HUDEP-2 (cell line): ENCODE results near the gene EPHB1.

Experiments
- DNase-seq, 76 experiments: peaks; one replicate each; lab custom pipeline; 2025; ENCODE audit not compliant: unreplicated experiment in 76 of 76; lab: John Stamatoyannopoulos, UW

EPHB1 gene

DNA sequence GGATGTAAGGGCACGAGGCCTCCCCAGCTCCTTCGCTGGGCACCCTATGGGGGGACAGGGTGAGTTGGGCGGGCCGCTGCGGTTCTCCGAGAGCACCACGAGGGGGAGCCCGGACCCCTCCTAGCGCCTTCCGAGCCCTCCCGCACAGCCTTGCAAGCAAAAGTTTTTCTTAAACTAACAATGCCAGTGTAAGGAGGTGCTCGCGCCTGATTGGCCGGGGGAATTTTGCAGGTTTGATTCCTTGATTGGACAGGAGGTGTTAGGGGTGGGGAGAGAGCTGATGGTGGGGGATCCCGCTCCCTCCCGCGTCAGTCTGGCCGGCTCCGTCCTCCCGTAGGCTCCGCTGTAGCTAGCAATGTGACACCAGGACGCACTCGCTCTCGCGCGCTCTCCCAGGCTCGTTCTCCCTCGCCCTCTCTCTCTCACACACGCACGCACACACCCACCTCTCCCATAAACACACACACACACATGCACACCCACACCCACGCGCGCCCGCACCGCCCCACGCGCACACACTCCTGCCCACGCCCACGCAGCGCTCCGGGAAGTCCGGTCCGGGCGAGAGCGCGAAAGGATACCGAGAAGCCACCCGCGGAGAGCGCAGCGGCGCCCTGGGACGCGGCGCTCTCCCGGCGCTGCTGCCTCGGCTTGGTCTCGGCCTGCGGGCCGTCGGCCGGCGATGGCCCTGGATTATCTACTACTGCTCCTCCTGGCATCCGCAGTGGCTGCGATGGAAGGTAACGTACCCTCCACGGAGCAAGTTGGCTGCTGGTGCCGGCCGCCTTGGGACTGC lies at the start of gene EPHB1:
Gene EPHB1, plus strand, starts transcription at position 311 of the 796 bp plus-strand sequence.
- peak in 55 of 76 experiments; percentile 2 to 66 (median 38) for DNase-seq

DNA sequence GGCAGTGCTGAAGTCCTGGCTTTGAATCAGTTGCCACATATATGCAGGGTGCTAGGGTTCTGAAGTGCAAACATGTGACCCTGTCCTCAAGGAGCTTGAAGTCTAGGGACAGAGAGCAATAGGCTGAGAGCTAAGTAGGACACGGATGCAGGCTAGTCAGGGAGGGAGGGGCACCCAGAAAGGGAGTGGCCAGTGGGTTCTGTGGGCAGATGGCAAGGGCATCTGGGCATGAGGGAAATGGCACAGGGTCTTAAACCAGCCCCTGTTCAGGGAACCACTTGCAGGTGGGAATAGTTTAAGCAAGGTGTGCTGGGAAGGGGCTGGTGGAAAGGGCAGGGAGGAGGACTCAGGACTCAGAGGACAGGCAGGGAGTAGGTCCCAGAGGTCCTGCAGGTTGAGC lies 46.4 kb upstream of the EPHB1 start:
- DNase-seq = no peak

DNA sequence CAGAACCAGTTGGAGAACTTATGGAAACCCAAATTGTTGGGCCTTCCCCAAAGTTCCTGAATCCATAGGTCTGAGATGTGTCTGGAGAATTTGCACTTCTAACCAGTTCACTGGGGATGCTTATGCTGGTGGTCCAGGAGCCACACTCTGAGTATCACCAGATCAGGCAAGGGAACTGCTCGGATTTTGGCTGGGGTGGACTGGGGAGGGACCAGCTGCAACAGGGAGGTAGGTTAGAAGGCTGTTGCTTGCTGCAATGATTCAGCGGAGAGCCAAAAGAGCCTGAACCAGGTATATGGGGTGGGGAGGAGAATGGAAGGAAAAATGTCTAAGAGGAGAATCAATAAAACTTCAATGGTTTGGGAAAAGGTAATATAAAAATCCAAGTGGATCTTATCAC lies 45.9 kb upstream of the EPHB1 start:
- no peak for DNase-seq

DNA sequence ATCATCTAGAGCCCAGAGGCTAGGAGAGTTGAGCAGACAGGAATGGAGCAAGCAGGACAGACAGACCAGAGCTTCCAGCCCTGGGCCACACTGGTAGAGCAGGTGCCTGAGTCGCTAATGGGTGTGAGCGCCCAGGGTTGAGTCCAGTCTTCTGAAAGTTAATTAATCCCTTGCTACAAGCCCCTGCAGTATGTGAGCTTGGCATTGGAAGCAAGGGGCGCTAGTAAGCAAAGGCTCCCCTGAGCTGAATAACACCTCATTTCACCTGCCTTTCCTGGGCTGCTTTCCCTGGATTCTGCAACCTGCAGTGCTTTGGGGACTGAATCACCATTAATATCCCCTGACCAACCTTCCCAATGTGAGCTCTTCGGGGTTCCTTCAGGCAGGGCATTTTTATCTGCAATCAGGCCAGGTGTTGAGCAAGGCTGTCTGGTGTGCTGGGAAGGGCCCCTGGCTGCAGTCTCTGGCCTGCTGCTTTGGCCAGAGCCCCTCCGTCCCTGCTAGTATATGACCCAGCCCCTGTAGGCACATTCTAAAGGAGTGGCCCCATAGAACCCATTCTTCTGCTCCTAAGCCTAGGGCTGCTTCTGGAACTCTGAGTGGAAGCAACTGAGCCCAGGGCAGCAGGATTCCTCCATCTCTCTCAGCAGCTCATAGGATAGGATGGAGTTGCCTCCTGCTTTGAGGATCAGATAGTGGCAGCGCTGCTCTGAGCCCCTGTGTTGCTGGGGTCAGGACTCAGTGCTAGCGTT lies 45.1 kb upstream of the EPHB1 start:
- no peak for DNase-seq

DNA sequence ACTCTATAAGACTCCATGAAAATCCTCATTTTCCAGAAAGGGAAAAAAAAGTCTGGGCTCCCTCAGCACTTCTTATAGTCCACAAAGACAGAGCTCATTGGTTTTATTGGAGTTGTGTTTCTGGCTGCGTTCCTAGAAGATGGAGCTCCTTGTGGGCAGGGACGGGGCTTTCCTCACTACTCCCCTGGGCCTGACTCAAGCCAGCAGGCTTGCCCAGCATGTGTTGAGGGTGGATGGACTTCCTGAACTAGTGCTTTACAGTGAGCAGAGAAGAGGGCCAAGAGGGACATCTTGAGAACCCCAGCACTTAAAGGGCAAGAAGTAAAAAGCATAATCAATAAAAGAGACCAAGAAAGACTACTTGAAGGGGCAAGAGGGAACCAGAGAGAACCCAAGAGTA lies 43.2 kb upstream of the EPHB1 start:
- DNase-seq = no peak

DNA sequence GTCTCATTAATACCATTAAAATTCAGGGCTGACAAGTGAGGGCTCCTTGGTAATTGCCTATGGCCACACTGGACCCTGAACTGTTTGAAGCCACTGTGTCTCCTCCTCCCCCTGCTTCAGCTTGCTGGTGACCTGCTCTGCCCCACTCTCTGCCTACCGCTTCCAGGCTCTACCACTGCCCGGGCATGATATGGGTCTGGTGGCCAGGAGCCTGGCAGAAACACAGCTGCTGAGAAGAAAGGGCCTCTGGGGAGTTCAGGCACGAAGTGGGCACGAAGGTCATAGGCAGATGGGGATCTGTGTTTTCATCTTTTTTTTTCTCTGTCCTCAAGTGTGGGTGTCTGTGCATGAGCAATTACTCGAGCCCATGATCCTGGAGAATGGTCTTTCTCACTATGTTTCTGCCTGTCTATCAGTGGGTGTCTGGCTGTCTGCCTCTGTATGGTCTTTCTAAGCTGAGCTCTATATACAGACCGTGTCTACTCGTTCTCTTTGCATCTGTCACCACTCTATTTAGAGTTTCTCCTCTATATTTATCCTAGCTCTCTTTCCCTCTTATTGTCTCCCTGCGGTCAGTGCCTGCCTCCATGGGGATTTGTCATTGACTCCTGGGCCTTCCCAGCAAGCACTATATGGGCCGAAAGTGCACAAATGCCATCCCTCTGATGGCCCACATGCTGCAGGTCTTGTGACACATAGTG lies 42.1 kb upstream of the EPHB1 start:
- no peak for DNase-seq

DNA sequence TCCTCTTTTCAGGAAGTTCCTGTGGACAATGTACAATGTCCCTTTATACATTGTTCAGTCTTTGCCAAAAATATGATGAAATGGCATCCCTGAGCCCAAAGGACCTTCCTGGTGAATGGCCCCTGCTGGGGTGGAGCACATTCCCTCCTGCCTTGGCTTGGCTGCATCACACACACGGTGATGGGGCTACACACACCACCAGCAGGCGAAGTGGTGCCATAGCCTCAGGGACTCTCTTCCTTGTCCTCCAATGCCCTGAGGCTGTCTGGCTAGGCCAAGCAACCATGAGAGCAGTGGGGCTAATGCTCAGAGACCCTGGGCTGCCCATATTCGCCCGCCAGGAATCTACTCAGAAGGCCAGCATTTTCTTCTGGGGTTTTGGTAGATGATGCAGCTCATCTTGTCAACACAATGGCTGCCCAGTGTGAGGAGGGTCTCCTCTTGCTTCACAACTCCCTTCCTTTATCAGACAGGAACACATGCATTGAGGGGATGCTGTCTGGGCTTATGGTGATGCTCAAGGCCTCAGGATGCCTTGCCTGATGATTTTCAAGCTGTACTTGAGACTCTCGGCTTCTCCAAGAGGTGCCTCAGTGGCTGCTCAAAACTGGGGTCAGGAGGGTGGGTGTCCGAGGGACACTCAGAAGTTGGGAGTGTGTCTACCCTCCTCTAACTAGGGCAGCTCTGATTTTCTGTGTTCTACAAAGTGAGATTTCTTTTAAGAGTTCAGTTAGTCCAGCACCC lies 40.9 kb upstream of the EPHB1 start:
- no peak for DNase-seq

DNA sequence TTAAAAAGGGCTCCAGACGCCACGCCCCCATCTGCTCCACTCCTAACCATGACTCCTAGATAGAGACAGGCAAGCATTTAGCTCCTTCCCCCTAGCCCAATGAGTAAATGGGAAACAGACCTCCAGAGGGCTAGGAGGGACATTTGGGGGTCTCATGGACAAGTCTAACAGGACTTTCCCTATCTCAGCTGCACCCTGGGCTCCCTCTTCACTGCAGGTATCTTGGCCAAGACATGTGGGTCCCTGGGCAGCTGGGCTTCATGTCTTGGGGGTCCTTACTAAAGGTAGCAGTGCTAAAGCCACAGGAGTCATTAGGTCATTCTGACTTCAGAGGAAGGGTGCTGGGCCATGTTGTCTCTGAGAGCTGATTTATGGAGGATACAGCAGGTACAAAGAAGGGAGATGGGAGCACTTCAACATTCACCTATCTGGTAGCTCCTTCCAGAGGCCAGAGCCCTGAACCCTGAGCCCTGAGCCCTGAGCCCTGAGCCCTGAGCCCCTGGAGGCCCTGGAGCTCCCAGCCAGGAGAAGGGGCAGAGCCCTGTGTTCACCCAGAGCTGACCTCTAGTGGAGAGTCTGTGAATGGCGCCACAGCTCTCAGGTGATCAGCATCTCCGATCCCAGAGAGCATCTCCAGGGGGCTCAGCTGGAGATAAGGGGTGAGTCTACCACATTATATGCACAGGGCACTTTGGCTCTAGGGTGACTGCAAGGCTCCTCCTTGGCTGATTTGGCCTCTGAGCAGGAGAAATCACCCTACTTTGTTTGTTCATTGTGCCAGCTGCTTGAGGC lies 40.1 kb upstream of the EPHB1 start:
- peak in 34 of 76 experiments; percentile 1 to 54 (median 13) for DNase-seq

DNA sequence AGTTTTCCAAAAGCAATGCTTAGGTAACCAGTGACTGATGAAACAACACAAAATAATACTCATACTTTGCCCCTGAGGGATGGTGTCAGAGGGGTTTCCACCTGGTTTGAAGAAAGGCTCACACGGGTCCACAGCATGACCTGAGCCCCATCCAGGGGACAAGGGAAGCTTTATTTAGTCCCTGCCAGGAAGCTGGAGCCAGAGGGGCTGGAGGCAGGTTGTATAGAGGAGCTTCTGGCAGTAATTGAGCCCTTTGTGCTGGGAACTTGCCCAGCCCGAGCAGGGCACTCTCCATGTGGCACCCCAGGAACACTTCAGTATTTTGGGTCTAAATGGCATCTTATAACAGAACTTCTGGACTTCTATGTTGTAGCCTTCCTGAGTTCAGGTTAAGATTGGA lies 39.2 kb upstream of the EPHB1 start:
- DNase-seq = no peak

DNA sequence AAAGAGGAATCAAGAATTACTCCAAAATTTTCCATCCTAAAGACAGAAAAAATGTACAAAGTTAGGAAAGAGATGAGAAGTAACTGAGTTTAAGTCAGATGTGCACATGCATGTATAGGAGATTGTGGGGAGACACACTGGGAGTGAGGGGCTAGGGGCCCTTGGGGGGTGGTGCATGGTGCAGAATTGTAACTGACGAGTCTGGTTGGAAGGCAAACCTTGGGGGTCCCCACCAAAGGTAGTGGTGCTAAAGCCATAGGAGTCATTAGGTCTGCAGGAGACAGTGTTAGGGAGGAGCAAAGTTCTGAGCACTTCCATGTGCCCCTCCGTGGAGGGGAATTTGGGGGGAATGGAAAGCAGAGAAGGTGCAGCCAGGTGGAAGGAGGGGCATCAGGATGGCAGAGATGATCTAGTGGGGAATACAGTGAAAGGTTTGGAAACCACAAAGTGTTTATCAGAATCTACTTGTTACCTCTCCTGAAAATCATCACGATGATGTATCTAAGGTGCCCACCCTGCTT lies 37.5 kb upstream of the EPHB1 start:
- no peak for DNase-seq

DNA sequence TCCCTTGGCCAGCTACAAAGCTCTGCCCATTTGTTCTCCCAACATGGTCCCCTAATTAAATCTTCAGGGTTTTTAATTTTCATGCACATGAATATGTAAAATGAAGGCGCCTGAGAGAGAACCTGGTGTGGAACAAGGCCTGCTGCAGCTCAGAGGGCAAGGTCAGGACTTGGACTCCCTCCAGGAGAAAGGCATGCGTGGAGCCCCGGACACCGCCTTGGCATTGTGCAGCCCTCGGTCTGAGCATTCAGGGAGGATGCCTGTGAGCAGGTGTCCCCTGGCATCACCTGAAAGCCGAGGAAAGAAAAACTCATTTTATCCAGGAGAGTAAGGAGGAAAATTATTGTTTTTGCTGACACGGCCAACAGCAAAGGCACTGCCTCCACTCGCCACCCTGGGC lies 33.8 kb upstream of the EPHB1 start:
- DNase-seq = no peak

DNA sequence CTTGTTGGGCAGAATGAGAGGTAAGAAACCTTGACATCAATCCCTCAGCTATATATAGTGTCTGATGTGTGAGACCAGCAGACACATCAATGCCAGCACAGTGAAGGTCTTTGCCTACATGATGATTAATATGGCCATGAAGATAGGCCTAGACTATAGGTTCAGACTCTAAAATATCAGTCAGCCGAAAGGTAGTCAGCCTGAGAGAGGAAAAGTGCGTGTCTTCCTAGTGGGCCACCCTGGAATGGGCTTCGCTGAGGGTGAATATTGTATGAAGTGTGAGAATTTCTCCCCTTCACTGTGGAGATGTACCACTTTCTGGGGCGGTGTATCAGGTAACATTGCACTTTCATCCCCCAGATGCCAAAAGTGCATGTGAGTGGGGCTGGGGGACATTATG lies 33.0 kb upstream of the EPHB1 start:
- DNase-seq = no peak

DNA sequence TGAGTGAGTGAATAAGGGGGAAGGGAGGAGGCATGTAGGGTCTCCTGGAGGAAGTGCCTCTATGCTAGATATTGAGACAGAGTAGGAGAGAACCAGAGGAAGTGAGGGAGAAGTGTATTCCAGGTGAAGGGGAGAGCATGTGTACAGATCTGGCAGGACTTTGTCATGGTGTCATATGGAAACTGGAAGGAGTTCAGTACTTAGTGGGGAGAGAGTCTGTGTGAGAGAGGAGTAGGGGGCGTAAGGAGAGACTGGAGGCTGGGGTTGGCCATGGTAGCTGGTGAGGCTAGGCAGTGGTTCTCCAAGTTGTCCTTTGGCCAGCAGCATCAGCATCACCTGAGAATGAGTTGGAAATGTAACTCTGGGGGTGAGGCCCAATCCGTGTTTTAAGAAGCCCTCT lies 29.6 kb upstream of the EPHB1 start:
- no peak for DNase-seq

DNA sequence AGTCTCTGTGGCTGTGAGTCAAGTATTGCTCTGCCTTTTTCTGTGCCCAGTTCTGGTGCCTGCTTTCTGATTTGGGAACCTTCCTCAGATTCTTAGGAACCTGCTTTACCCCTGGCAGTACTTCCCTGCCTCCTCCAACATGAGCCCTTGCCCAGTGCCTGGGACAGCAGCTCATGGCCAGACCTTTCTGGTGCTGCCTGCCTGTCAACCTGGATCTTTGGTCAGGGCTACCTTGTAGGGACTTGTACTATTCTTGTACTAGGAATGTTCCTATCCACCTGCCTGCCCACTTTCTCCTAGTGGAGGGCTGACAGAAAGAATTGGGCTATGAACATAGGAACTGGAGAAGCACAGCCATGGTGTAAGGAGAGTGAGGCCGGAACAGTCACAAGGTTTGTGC lies 28.8 kb upstream of the EPHB1 start:
- no peak for DNase-seq

DNA sequence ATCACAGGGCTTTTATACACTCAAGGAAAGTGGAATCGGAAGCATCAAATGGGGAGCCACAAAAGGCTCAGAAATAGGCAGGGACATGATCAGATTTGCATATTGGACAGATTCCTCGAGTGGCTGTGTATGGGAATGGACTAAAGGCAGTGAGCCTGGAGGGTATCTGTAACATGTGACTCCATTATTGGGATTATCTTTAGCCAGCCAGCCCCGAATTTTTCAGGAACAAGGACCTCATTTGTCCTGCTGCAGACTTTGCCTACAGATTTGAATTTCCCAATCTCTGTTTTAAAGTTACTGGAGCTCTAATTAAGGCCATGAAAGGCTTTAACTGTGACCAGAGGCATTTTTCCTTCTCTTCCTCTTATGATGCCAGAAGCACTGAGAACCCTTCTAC lies 26.9 kb upstream of the EPHB1 start:
- DNase-seq = no peak

DNA sequence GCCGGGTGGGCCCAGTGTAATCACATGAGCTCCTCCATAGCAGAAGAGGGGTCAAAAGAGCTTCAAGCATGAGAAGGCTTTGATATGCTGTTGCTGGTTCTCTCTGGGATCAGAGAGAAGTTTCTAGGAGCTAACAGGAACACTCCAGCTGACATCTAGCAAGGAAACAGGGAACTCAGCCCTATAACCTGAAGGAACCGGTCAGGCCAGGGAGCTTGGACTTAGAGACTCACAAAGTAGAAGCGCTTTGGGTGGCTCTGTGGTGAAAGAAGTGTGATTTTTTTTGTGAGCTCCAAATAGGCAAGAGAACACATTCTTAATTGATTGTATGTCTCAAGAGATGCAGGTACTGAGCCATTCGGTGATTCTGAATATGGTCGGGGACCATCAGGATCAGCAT lies 26.2 kb upstream of the EPHB1 start:
- no peak for DNase-seq

DNA sequence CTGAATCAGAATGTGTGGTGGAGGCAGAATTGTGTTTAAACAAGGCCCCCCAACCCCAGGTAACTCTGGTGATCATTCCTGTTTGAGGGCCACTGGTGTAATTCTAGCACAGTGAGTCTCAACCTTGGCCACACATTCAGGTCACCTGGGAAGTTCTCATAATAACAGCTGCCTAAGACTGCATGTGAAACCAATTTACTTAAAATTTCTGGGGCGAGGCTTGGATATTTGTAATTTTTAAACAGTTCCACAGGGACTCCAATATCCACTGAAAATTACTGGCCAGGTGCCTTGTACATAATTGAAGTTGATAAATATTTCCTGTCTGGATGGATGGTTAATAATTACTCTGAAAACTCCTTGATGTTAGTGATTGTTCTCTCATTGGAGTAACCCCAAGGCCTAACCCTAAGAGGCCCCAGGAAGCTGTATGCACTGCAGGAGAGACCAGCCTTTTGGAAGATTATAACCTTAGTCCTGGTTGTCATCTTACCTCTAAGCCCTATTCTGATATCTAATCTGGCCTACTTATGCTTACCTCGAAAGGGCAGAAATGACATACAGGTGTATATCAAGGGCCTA lies 25.7 kb upstream of the EPHB1 start:
- no peak for DNase-seq

DNA sequence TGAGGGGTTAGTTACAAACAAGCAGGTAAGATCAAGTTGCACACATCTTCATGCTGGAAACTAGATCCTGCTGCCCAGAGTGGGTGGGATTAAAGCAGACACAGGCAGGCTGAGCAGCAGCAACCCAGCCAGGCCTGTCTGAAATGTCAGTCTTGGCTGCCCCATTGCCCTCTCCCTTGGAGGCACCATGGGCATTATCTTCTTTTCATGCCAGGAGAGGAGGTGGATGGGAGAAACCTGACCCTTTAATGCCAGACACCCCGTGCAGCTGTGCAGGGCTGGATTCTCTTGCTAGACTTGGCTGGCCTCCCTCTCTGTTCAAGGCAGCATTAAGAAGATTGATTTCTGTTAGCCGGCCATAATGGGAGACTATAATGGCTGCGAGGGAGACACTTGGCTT lies 23.0 kb upstream of the EPHB1 start:
- no peak for DNase-seq

DNA sequence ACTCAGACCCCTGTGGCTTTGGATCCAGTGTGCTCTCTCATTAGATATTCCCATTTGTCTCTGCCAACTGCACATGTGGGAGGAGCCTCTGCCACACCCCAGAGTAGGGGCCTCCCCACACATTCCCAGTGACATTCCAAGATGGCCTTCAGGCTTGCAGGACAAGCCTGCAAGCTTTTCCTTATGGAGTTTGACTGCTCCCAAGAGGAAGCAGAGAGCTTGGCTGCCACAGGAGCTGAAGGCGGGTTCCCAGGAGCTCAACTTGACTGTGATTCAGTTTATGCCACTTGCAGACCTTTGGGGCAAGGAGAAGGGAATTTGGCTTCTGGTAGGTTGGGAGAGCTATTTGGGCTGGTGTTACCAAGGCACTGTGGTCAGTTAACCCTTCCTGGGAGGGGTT lies 22.5 kb upstream of the EPHB1 start:
- DNase-seq = no peak

DNA sequence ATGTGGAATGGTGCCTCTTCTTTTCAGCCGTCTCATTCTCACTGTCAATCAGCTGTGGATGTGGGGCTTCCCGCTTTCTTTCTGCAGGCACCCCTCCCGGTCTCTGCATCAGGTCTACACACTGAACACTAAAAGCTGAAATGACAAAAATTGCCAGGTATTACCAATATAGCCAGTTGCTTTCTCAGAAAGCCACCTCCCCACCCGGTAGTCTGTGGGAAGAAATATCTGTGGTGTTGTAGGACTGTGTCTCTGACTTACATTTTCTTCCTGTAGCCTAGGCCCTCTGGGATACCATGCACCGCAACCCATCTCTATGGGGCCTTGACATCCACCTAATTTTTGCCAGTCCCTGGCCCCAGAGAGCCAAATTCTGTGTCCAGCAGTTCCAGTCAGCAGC lies 19.2 kb upstream of the EPHB1 start:
- DNase-seq = no peak
